Measurements from ENCODE around the gene FXYD5.

- TF ChIP-seq EZH2 (IDR thresholded peaks at IDR 0.05; ENCODE audit: borderline replicate concordance, low read length), result no peak
- TF ChIP-seq CTCF (conservative IDR thresholded peaks at IDR 0.05 in 1 of 2, IDR thresholded peaks at IDR 0.05 in 1 of 2; ENCODE audit: extremely low read depth in 1 of 2, insufficient read depth in 1 of 2, low read depth in 1 of 2, low read length in 2 of 2), result no peak
Measured at GRCh38 chr19:35166100-35167063, 11.8 kb downstream of the FXYD5 start.

All from mammary epithelial cell (primary cell).